IMR-90 (cell line): Measurements from ENCODE around the gene NAT14. TPM values are rescaled to one million over a fixed set of nuclear protein-coding genes. Genes with fewer than 3 reads are reported as not detected.

Source experiments
- ATAC-seq: fragments of 200-7000 bp; cut with Tn5 transposase; 2 replicates; pipeline ENCODE4 v1.9.1; 2020; ENCODE audit warnings: low read depth, mild to moderate bottlenecking, moderate library complexity
- BruUV-seq: library from RNA; stranded (reverse); fragments of 400-500 nt; replicated peaks from 2 replicates; lab custom pipeline; 2021; lab: Mats Ljungman, UMichigan
- CTCF ChIA-PET: fragments of 300-600 bp; formaldehyde crosslinking; extraction: SDS; loops from one replicate; lab custom pipeline; 2021; ENCODE audit warnings: antibody characterized with exemption; lab: Yijun Ruan, JAX
- POLR2A ChIA-PET: fragments of 300-600 bp; sonication (Branson Sonifier 250); formaldehyde crosslinking; loops from one replicate; lab custom pipeline; 2022; ENCODE audit warnings: antibody characterized with exemption; ENCODE audit not compliant: unreplicated experiment; lab: Charles Lee
- DNase-seq: peaks from one replicate; pipeline ENCODE4 v3.0.0; 2013
- H2AFZ ChIP-seq: replicated peaks from 2 replicates; pipeline ENCODE3; 2013; ENCODE audit warnings: low read length, mild to moderate bottlenecking; ENCODE audit not compliant: poor library complexity
- H2AK5ac ChIP-seq: 2 replicates; pipeline ENCODE4 v1.6.1; 2013; ENCODE audit warnings: low read depth, low read length, inconsistent platforms
- H2AK9ac ChIP-seq: replicated peaks from 2 replicates; pipeline ENCODE3; 2013; ENCODE audit warnings: mild to moderate bottlenecking, low read depth, low read length, moderate library complexity; ENCODE audit not compliant: poor library complexity
- H2BK120ac ChIP-seq: 2 replicates; pipeline ENCODE4 v1.6.1; 2013; ENCODE audit warnings: low read depth, low read length, inconsistent platforms
- H2BK15ac ChIP-seq: 3 replicates; pipeline ENCODE4 v1.6.1; 2013; ENCODE audit warnings: low read depth, low read length, inconsistent platforms
- H2BK20ac ChIP-seq: 2 replicates; pipeline ENCODE4 v1.6.1; 2013; ENCODE audit warnings: low read depth, mild to moderate bottlenecking, inconsistent platforms, low read length, moderate library complexity
- H2BK5ac ChIP-seq: 2 replicates; pipeline ENCODE4 v1.6.1; 2013; ENCODE audit warnings: mild to moderate bottlenecking, low read depth, low read length, inconsistent platforms; ENCODE audit not compliant: poor library complexity, severe bottlenecking
- H3K14ac ChIP-seq: replicated peaks from 2 replicates; pipeline ENCODE4 v1.6.1; 2013; ENCODE audit warnings: low read depth, low read length, inconsistent platforms
- H3K18ac ChIP-seq: 2 replicates; pipeline ENCODE4 v1.6.1; 2013; ENCODE audit warnings: low read depth, low read length, control low read depth
- H3K23ac ChIP-seq: 2 replicates; pipeline ENCODE4 v1.6.1; 2013; ENCODE audit warnings: low read depth, low read length, inconsistent platforms
- H3K27ac ChIP-seq: 2 replicates; pipeline ENCODE4 v1.5.1; 2013; ENCODE audit warnings: mild to moderate bottlenecking, control low read depth, low read length; ENCODE audit not compliant: insufficient read depth
- H3K27me3 ChIP-seq: 2 replicates; pipeline ENCODE4 v1.6.1; 2013; ENCODE audit warnings: low read length; ENCODE audit not compliant: control insufficient read depth, insufficient read depth
- H3K36me3 ChIP-seq: 2 replicates; pipeline ENCODE4 v1.6.1; 2013; ENCODE audit warnings: low read length, mixed read lengths; ENCODE audit not compliant: control insufficient read depth, insufficient read depth
- H3K4ac ChIP-seq: 2 replicates; pipeline ENCODE4 v1.6.1; 2013; ENCODE audit warnings: low read depth, low read length, inconsistent platforms
- H3K4me1 ChIP-seq: 2 replicates; pipeline ENCODE4 v1.6.1; 2013; ENCODE audit warnings: low read length, mixed read lengths; ENCODE audit not compliant: control insufficient read depth, insufficient read depth
- H3K4me2 ChIP-seq: 2 replicates; pipeline ENCODE4 v1.6.1; 2013; ENCODE audit warnings: low read depth, mild to moderate bottlenecking, control low read depth, low read length, moderate library complexity
- H3K4me3 ChIP-seq: 2 replicates; pipeline ENCODE4 v1.5.1; 2013; ENCODE audit warnings: low read depth, mild to moderate bottlenecking, control low read depth, low read length, moderate library complexity; ENCODE audit not compliant: insufficient read depth
- H3K56ac ChIP-seq: 2 replicates; pipeline ENCODE4 v1.6.1; 2013; ENCODE audit warnings: low read length, inconsistent platforms; ENCODE audit not compliant: insufficient read depth; ENCODE audit errors: extremely low read depth
- H3K79me1 ChIP-seq, 2 experiments: 2 replicates each; pipeline ENCODE4 v1.6.1; 2013; ENCODE audit warnings: low read length in 2 of 2, inconsistent platforms in 1 of 2, low read depth in 1 of 2
- H3K9ac ChIP-seq: 2 replicates; pipeline ENCODE4 v1.6.1; 2013; ENCODE audit warnings: low read depth, low read length, control low read depth
- H3K9me1 ChIP-seq: 2 replicates; pipeline ENCODE4 v1.6.1; 2013; ENCODE audit warnings: low read length, inconsistent platforms; ENCODE audit not compliant: insufficient read depth
- H3K9me3 ChIP-seq: 2 replicates; pipeline ENCODE4 v1.6.1; 2013; ENCODE audit warnings: low read length; ENCODE audit not compliant: control insufficient read depth, insufficient read depth
- H4K20me1 ChIP-seq: 2 replicates; pipeline ENCODE4 v1.6.1; 2013; ENCODE audit warnings: low read length, inconsistent platforms; ENCODE audit not compliant: insufficient read depth
- H4K5ac ChIP-seq: 2 replicates; pipeline ENCODE4 v1.6.1; 2013; ENCODE audit warnings: mild to moderate bottlenecking, low read depth, low read length, control low read depth
- H4K8ac ChIP-seq, 2 experiments: 2 replicates each; pipeline ENCODE4 v1.6.1; 2013; ENCODE audit warnings: low read depth in 2 of 2, low read length in 2 of 2, control low read depth in 1 of 2, inconsistent platforms in 1 of 2
- H4K91ac ChIP-seq: 2 replicates; pipeline ENCODE4 v1.6.1; 2013; ENCODE audit warnings: low read depth, low read length, inconsistent platforms; ENCODE audit not compliant: insufficient read depth
- CHD1 ChIP-seq: IDR thresholded peaks from 2 replicates; pipeline ENCODE4 v1.6.1; 2012; ENCODE audit warnings: low read depth, low read length, improper control_type of control experiment
- MAZ ChIP-seq: IDR thresholded peaks from 2 replicates; pipeline ENCODE4 v1.6.1; 2012; ENCODE audit warnings: low read depth, mild to moderate bottlenecking, low read length, improper control_type of control experiment, moderate library complexity, borderline replicate concordance
- WGBS, 2 experiments: methylation state at CpG; one replicate each; pipeline versions ENCODE4 v1.1.5 to v1.1.7; 2013; ENCODE audit warnings: missing lambda C conversion rate in 2 of 2; ENCODE audit not compliant: insufficient read length in 1 of 2; ENCODE audit errors: extremely low coverage in 2 of 2; 5-methylcytosine and 5-hydroxymethylcytosine counted together
- dilution Hi-C: fragments of 300-500 bp; cut with HindIII; formaldehyde crosslinking; loops from one replicate; pipeline ENCODE4 v1.14.3; 2018; ENCODE audit warnings: low sequenced_read_pairs; ENCODE audit not compliant: unreplicated experiment
- in situ Hi-C: fragments of 300-500 bp; cut with MboI; formaldehyde crosslinking; loops from 3 replicates; pipeline ENCODE4 v1.14.3; 2019; ENCODE audit warnings: low sequenced_read_pairs, inconsistent platforms, mixed read lengths
- intact Hi-C: fragments of 100-400 bp; cut with micrococcal nuclease; formaldehyde crosslinking; loops from 2 replicates; pipeline ENCODE4 v1.10.0; 2022
- polyA plus RNA-seq, 3 experiments: library from polyadenylated mRNA; depleted of rRNA; stranded (reverse); fragments of >200 nt; gene quantifications; 2 replicates each; pipeline ENCODE4 v1.2.3, GENCODE V29; 2012; ENCODE audit warnings: low replicate concordance in 1 of 3
- total RNA-seq: library from RNA; depleted of rRNA; stranded (reverse); fragments of >200 nt; gene quantifications from 2 replicates; pipeline ENCODE4 v1.2.3, GENCODE V29; 2012

The NAT14 gene
- total and polyA plus RNA-seq, 2 of the 4 experiments (the other 2 are of a cell fraction): 4.3 to 41.2 TPM

DNA sequence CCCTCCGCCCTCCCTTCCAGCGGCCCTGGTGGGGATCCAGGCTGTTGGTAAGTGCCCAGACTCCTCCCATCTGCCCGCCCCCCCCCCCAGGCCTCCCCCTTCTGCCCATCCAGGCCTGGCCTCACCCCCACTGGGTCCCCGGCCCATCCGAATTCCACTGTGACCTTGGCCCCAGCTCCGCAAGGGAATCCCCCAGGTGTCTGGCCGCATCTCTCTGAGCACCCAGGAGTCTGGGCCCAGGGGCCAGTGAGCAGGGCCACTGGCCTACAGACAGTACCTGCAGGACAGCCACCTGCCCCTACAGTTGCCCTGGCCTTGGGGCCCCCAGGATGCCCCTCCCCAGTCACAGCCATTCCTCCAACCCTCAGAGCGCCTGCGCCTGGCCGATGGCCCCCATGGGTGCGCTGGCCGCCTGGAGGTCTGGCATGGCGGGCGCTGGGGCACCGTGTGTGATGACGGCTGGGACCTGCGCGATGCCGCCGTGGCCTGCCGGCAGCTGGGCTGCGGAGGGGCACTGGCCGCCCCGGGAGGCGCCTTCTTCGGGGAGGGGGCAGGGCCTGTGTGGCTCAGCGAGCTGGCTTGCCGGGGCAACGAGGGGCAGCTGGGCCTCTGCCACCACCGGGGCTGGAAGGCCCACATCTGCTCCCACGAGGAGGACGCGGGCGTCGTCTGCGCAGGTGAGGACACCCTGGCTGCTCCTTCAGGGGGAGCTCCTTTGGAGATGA is 4.2 kb downstream of the NAT14 start:
- H3K27ac ChIP-seq: no peak overlapping the region
- no peak overlapping the region for H4K5ac ChIP-seq
- no peak overlapping the region; the same call in 1 of the 2 replicates for H2AK5ac ChIP-seq
- dilution Hi-C loops: no loop called here
- H3K9me3 ChIP-seq: no peaks in the 10 kb centered on the region
- no peak overlapping the region for H3K23ac ChIP-seq
- intact Hi-C loops: no loop called here
- DNase-seq (no peak), ATAC-seq (no peak)
- BruUV-seq: no TSS peak
- peak overlapping the region; percentile 54 for H2AFZ ChIP-seq
- H3K4me3 ChIP-seq: no peak overlapping the region
- peak overlapping the region; percentile 96 for H3K4ac ChIP-seq
- in situ Hi-C loops: loop anchor here (25.0 kb wide), 1 partner anchor 1027 kb away; the partner anchor contains the start of genes CDC42EP5 and LENG9
- no peak overlapping the region for H3K9ac ChIP-seq
- H2BK20ac ChIP-seq: peak overlapping the region; percentile 31; the same call in 1 of the 2 replicates
- peaks cover 7% of the 10 kb centered on the region for H3K9me1 ChIP-seq
- no peak overlapping the region for H3K56ac ChIP-seq
- H3K27me3 ChIP-seq: no peaks in the 10 kb centered on the region
- H2BK15ac ChIP-seq: no peak overlapping the region
- peak overlapping the region; percentile 9 for H2BK5ac ChIP-seq
- peaks cover 41% of the 10 kb centered on the region for H3K4me1 ChIP-seq
- ChIA-PET POLR2A (no interaction called here), CTCF (no interaction called here)
- no peaks in the 10 kb centered on the region for H3K36me3 ChIP-seq
- H3K18ac ChIP-seq: no peak overlapping the region
- TF ChIP-seq MAZ: peak; percentile 6; the same call in 1 of the 2 replicates
- no peak for TF ChIP-seq CHD1
- no peak overlapping the region; the same call in 1 of the 2 replicates for H3K4me2 ChIP-seq
- peaks cover 5 to 34% of the 10 kb centered on the region in 2 experiments for H3K79me1 ChIP-seq
- no peak overlapping the region; a peak in 2 of 4 replicates for H4K8ac ChIP-seq
- WGBS, 2 experiments: 60% methylated on average over 26 of the region's 36 CpGs; no CpG with 5 or more reads in 1 of the 2 experiments
- H4K91ac ChIP-seq: no peak overlapping the region
- peak overlapping the region; percentile 42; the same call in 1 of the 2 replicates for H2BK120ac ChIP-seq
- peak overlapping the region; percentile 80 for H2AK9ac ChIP-seq
- H3K14ac ChIP-seq: no peak overlapping the region
- H4K20me1 ChIP-seq: 0 out of 2 replicates have a peak, but pooled peaks cover 4% of the 10 kb centered on the region
